ENCODE data around the gene POU2F1. TPM values are rescaled to one million over a fixed set of nuclear protein-coding genes. Genes with fewer than 3 reads are reported as not detected.

The POU2F1 gene
- total RNA-seq, 5 donors from 2014 or later (not counting 1 experiment from before 2014, with no cell fraction given): 15.1 to 34.5 (median 22.6) TPM

DNA sequence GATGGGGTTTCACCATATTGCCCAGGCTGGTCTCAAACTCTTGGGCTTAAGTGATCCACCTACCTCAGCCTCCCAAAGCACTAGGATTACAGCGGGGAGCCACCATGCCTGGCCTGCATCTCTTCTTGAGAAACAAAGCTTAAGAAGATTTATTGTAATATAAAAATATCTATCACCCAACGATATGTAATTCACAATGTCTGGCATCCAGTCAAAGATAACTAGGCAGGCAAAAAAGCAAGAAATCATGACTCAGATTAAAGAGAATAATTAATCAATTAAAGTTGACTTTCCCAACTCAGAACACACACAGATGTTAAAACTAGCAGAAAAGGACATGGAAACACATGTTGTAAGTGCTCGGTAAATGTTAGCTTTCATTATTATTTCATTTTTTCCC, 26.5 kb upstream of the POU2F1 start:
- Mint-ChIP-seq H3K4me3 (no peak overlapping the region), H3K27me3 (peaks cover 4 to 13% of the 10 kb centered on the region in 2 donors), H3K36me3 (no peaks in the 10 kb centered on the region), H3K27ac (no peak overlapping the region), H3K4me1 (no peaks in the 10 kb centered on the region), H3K9me3 (peaks cover 0 to 4% (median 3%) of the 10 kb centered on the region in 3 donors)
- CTCF ChIA-PET: no interaction called here
- Histone ChIP-seq H3K27ac (ENCODE audit: low read length) (no peak overlapping the region), H3K27me3 (replicated peaks in 1 of 2; ENCODE audit: control insufficient read depth in 2 of 2, extremely low read depth in 1 of 2, insufficient read depth in 2 of 2, low read length in 1 of 2) (peaks cover 0 to 6% of the 10 kb centered on the region in 2 experiments), H3K4me1 (ENCODE audit: control insufficient read depth in 1 of 2, extremely low read depth in 1 of 2, insufficient read depth in 2 of 2, low read length in 2 of 2) (no peaks in the 10 kb centered on the region), H3K4me3 (ENCODE audit: control insufficient read depth in 1 of 2, extremely low read depth in 1 of 2, low read length in 1 of 2) (no peak overlapping the region), H3K9me3 (no peaks in the 10 kb centered on the region), H3K36me3 (ENCODE audit: control insufficient read depth in 2 of 2, extremely low read depth in 1 of 2, insufficient read depth in 1 of 2, low read length in 1 of 2) (no peaks in the 10 kb centered on the region)
- no peak for ATAC-seq (replicated peaks in 1 of 4)
- WGBS (ENCODE audit: insufficient coverage): 80% methylated on average over 1 of the region's 3 CpGs
- no peak for DNase-seq
- POLR2A ChIA-PET: no interaction called here

DNA sequence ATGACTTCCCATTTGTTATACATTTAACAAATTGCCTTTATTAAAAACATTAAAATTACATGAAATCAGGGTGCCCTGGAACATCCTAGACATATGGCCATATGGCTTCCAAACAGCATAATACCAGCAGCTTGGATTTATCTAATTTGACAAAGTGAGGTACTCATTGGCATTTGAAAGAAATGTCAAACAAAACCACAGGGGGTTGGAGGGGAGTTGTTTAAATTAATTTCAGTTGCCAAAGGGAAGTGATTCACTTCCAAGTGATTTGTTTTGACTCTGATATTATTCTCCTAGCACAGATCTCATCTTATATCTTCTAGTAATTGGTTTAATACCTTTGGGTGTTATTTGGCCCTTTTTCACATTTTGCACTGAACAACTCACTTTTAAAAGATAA, 24.5 kb upstream of the POU2F1 start:
- Mint-ChIP-seq H3K36me3 (no peaks in the 10 kb centered on the region), H3K27me3 (peaks cover 0 to 4% of the 10 kb centered on the region in 2 donors), H3K9me3 (peaks cover 0 to 4% (median 3%) of the 10 kb centered on the region in 3 donors), H3K4me1 (no peaks in the 10 kb centered on the region), H3K27ac (no peak overlapping the region), H3K4me3 (no peak overlapping the region)
- Histone ChIP-seq H3K4me3 (ENCODE audit: control insufficient read depth in 1 of 2, extremely low read depth in 1 of 2, low read length in 1 of 2) (no peak overlapping the region), H3K36me3 (ENCODE audit: control insufficient read depth in 2 of 2, extremely low read depth in 1 of 2, insufficient read depth in 1 of 2, low read length in 1 of 2) (no peaks in the 10 kb centered on the region), H3K4me1 (ENCODE audit: control insufficient read depth in 1 of 2, extremely low read depth in 1 of 2, insufficient read depth in 2 of 2, low read length in 2 of 2) (no peaks in the 10 kb centered on the region), H3K9me3 (no peaks in the 10 kb centered on the region), H3K27me3 (replicated peaks in 1 of 2; ENCODE audit: control insufficient read depth in 2 of 2, extremely low read depth in 1 of 2, insufficient read depth in 2 of 2, low read length in 1 of 2) (no peaks in the 10 kb centered on the region), H3K27ac (ENCODE audit: low read length) (no peak overlapping the region)
- DNase-seq (no peak), ATAC-seq (replicated peaks in 1 of 4) (no peak)
- CTCF ChIA-PET: no interaction called here
- POLR2A ChIA-PET: interaction anchor here in 1 of 2 donors (0.5 kb wide), 1 partner anchor 12 kb away, joined by 3 read pairs; no protein-coding TSS in a partner anchor

DNA sequence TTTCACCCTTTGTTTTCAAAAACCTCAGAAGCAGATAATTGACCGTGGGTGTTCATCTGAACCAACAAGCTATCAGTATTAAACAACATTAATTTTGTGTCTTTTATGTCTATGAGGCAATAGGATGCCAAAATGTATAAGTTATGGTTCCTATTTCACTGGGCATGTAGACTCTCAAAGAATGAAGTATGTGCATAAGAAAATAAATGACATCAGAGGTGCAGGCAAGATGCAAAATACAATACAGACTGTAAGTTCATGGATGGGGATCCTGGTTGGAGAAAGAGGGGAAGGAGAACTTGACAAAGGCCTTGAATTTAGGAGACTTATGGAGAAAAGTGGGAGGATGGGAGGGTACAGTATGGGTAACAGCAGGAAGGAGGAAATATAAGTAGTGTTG, 23.4 kb upstream of the POU2F1 start:
- Mint-ChIP-seq H3K9me3 (peaks cover 0 to 4% (median 3%) of the 10 kb centered on the region in 3 donors), H3K36me3 (no peaks in the 10 kb centered on the region), H3K27ac (no peak overlapping the region), H3K4me3 (no peak overlapping the region), H3K27me3 (peaks cover 0 to 4% of the 10 kb centered on the region in 2 donors), H3K4me1 (no peaks in the 10 kb centered on the region)
- ChIA-PET POLR2A (no interaction called here), CTCF (interaction anchor here in 1 of 2 donors (1.7 kb wide), 1 partner anchor 22 kb away, joined by 6 read pairs; no protein-coding TSS in a partner anchor)
- H3K27me3 ChIP-seq (replicated peaks in 1 of 2; ENCODE audit: control insufficient read depth in 2 of 2, extremely low read depth in 1 of 2, insufficient read depth in 2 of 2, low read length in 1 of 2): no peaks in the 10 kb centered on the region
- no peak overlapping the region for H3K27ac ChIP-seq (ENCODE audit: low read length)
- WGBS (ENCODE audit: insufficient coverage): no CpG with 5 or more reads among the region's 1 CpG
- no peak for DNase-seq
- H3K9me3 ChIP-seq: no peaks in the 10 kb centered on the region
- no peak overlapping the region for H3K4me3 ChIP-seq (ENCODE audit: control insufficient read depth in 1 of 2, extremely low read depth in 1 of 2, low read length in 1 of 2)
- H3K36me3 ChIP-seq (ENCODE audit: control insufficient read depth in 2 of 2, extremely low read depth in 1 of 2, insufficient read depth in 1 of 2, low read length in 1 of 2): no peaks in the 10 kb centered on the region
- ATAC-seq (replicated peaks in 1 of 4): no peak
- H3K4me1 ChIP-seq (ENCODE audit: control insufficient read depth in 1 of 2, extremely low read depth in 1 of 2, insufficient read depth in 2 of 2, low read length in 2 of 2): no peaks in the 10 kb centered on the region

- CTCF ChIA-PET: interaction anchor here in 1 of 2 donors (1.7 kb wide), 1 partner anchor 22 kb away, joined by 6 read pairs; no protein-coding TSS in a partner anchor
- no peak for ATAC-seq (replicated peaks in 1 of 4)
Measured at GRCh38 chr1:167197692-167198091, 23.0 kb upstream of the POU2F1 start.

GRCh38 chr1:167198518-167199133, 22.1 kb upstream of the POU2F1 start:
- H3K4me3 Mint-ChIP-seq: no peak overlapping the region
- CTCF ChIA-PET: interaction anchor here in 1 of 2 donors (1.7 kb wide), 1 partner anchor 21 kb away, joined by 6 read pairs; no protein-coding TSS in a partner anchor
- no peak overlapping the region for H3K27ac Mint-ChIP-seq

More at GRCh38 chr1:167197692-167198091, 23.0 kb upstream of the POU2F1 start:
- Histone ChIP-seq H3K36me3 (ENCODE audit: control insufficient read depth in 2 of 2, extremely low read depth in 1 of 2, insufficient read depth in 1 of 2, low read length in 1 of 2) (no peaks in the 10 kb centered on the region), H3K27ac (ENCODE audit: low read length) (no peak overlapping the region), H3K4me1 (ENCODE audit: control insufficient read depth in 1 of 2, extremely low read depth in 1 of 2, insufficient read depth in 2 of 2, low read length in 2 of 2) (no peaks in the 10 kb centered on the region), H3K27me3 (replicated peaks in 1 of 2; ENCODE audit: control insufficient read depth in 2 of 2, extremely low read depth in 1 of 2, insufficient read depth in 2 of 2, low read length in 1 of 2) (no peaks in the 10 kb centered on the region), H3K9me3 (no peaks in the 10 kb centered on the region), H3K4me3 (ENCODE audit: control insufficient read depth in 1 of 2, extremely low read depth in 1 of 2, low read length in 1 of 2) (no peak overlapping the region)
- POLR2A ChIA-PET: no interaction called here
- Mint-ChIP-seq H3K9me3 (peaks cover 0 to 4% (median 3%) of the 10 kb centered on the region in 3 donors), H3K4me1 (no peaks in the 10 kb centered on the region), H3K27ac (no peak overlapping the region), H3K27me3 (peaks cover 0 to 4% of the 10 kb centered on the region in 2 donors), H3K4me3 (no peak overlapping the region), H3K36me3 (no peaks in the 10 kb centered on the region)
- no peak for DNase-seq
- 88% methylated on average over 3 of the region's 4 CpGs for WGBS (ENCODE audit: insufficient coverage)

DNA sequence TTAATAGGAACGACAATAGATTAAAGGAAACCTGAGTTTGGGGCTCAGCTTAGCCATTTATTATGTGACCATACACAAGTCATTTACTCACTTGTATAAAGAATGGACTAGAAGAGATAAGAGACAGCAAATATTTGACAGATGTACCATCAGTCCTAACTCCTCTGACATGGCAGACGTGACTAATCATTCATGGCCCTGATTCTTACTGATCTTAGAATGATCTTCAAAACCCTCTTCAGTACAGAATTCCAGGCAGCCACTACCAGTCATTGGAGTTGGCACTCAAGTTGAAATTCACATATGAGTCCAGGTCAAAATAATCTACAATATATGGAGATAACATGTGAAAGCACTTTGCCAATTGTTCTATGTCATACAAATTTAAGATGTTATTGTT, 21.0 kb upstream of the POU2F1 start:
- H3K4me3 ChIP-seq (ENCODE audit: control insufficient read depth in 1 of 2, extremely low read depth in 1 of 2, low read length in 1 of 2): no peak overlapping the region
- Mint-ChIP-seq H3K27ac (no peak overlapping the region), H3K9me3 (no peaks in the 10 kb centered on the region), H3K4me3 (no peak overlapping the region), H3K36me3 (no peaks in the 10 kb centered on the region), H3K4me1 (no peaks in the 10 kb centered on the region), H3K27me3 (peaks cover 0 to 1% of the 10 kb centered on the region in 2 donors)
- WGBS (ENCODE audit: insufficient coverage): no CpG with 5 or more reads among the region's 2 CpGs
- DNase-seq: no peak
- no peaks in the 10 kb centered on the region for H3K27me3 ChIP-seq (replicated peaks in 1 of 2; ENCODE audit: control insufficient read depth in 2 of 2, extremely low read depth in 1 of 2, insufficient read depth in 2 of 2, low read length in 1 of 2)
- POLR2A ChIA-PET: interaction anchor here in 1 of 2 donors (0.7 kb wide), 1 partner anchor 231 kb away, joined by 3 read pairs; no protein-coding TSS in a partner anchor
- H3K4me1 ChIP-seq (ENCODE audit: control insufficient read depth in 1 of 2, extremely low read depth in 1 of 2, insufficient read depth in 2 of 2, low read length in 2 of 2): no peaks in the 10 kb centered on the region
- CTCF ChIA-PET: no interaction called here
- no peaks in the 10 kb centered on the region for H3K36me3 ChIP-seq (ENCODE audit: control insufficient read depth in 2 of 2, extremely low read depth in 1 of 2, insufficient read depth in 1 of 2, low read length in 1 of 2)
- H3K27ac ChIP-seq (ENCODE audit: low read length): no peak overlapping the region
- no peak for ATAC-seq (replicated peaks in 1 of 4)
- H3K9me3 ChIP-seq: no peaks in the 10 kb centered on the region

More at GRCh38 chr1:167198518-167199133, 22.1 kb upstream of the POU2F1 start:
- H3K4me1 Mint-ChIP-seq: no peaks in the 10 kb centered on the region
- Histone ChIP-seq H3K9me3 (no peaks in the 10 kb centered on the region), H3K4me1 (ENCODE audit: control insufficient read depth in 1 of 2, extremely low read depth in 1 of 2, insufficient read depth in 2 of 2, low read length in 2 of 2) (no peaks in the 10 kb centered on the region), H3K27ac (ENCODE audit: low read length) (no peak overlapping the region), H3K4me3 (ENCODE audit: control insufficient read depth in 1 of 2, extremely low read depth in 1 of 2, low read length in 1 of 2) (no peak overlapping the region), H3K36me3 (ENCODE audit: control insufficient read depth in 2 of 2, extremely low read depth in 1 of 2, insufficient read depth in 1 of 2, low read length in 1 of 2) (no peaks in the 10 kb centered on the region), H3K27me3 (replicated peaks in 1 of 2; ENCODE audit: control insufficient read depth in 2 of 2, extremely low read depth in 1 of 2, insufficient read depth in 2 of 2, low read length in 1 of 2) (no peaks in the 10 kb centered on the region)
- POLR2A ChIA-PET: interaction anchor here in 1 of 2 donors (0.6 kb wide), 1 partner anchor 1306 kb away, joined by 4 read pairs; no protein-coding TSS in a partner anchor
- H3K9me3 Mint-ChIP-seq: peaks cover 0 to 3% (median 0%) of the 10 kb centered on the region in 3 donors
- DNase-seq (no peak), ATAC-seq (replicated peaks in 1 of 4) (no peak)
- no CpG with 5 or more reads among the region's 5 CpGs for WGBS (ENCODE audit: insufficient coverage)
- peaks cover 0 to 1% of the 10 kb centered on the region in 2 donors for H3K27me3 Mint-ChIP-seq
- no peaks in the 10 kb centered on the region for H3K36me3 Mint-ChIP-seq

All from T-cell (primary cell).